Measurements from ENCODE around the gene UGT2B10.

DNA sequence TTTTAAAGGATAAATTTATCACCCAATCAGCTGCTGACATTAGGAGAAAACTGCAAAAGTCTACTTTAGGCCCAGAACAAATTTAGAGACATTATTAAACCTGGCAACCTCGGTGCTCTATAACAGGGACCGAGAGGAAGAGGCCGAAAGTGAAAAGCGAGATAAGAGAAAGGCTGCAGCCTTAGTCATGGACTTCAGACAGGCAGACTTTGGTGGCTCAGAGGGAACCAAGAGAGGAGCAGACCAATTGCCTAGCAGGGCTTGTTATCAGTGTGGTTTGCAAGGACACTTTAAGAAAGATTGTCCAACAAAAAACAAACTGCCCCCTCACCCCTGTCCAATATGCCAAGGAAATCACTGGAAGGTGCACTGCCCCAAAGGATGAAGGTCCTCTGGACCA, 12.8 kb upstream of the UGT2B10 start:
- no peak for TF ChIP-seq EP300 (IDR thresholded peaks at IDR 0.05; ENCODE audit: borderline replicate concordance)
- no peak for TF ChIP-seq CEBPB (IDR thresholded peaks at IDR 0.05)
- TF ChIP-seq NFIC (IDR thresholded peaks at IDR 0.05), result no peak
- TF ChIP-seq YY1 (IDR thresholded peaks at IDR 0.05; ENCODE audit: low read depth), result no peak
- TF ChIP-seq TCF12 (IDR thresholded peaks at IDR 0.05; ENCODE audit: low read depth), result no peak
- TF ChIP-seq, protein P1, sequence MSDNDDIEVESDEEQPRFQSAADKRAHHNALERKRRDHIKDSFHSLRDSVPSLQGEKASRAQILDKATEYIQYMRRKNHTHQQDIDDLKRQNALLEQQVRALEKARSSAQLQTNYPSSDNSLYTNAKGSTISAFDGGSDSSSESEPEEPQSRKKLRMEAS (IDR thresholded peaks at IDR 0.05), result no peak
- no peak for TF ChIP-seq TEAD4 (IDR thresholded peaks at IDR 0.05)
- TF ChIP-seq, protein P2, sequence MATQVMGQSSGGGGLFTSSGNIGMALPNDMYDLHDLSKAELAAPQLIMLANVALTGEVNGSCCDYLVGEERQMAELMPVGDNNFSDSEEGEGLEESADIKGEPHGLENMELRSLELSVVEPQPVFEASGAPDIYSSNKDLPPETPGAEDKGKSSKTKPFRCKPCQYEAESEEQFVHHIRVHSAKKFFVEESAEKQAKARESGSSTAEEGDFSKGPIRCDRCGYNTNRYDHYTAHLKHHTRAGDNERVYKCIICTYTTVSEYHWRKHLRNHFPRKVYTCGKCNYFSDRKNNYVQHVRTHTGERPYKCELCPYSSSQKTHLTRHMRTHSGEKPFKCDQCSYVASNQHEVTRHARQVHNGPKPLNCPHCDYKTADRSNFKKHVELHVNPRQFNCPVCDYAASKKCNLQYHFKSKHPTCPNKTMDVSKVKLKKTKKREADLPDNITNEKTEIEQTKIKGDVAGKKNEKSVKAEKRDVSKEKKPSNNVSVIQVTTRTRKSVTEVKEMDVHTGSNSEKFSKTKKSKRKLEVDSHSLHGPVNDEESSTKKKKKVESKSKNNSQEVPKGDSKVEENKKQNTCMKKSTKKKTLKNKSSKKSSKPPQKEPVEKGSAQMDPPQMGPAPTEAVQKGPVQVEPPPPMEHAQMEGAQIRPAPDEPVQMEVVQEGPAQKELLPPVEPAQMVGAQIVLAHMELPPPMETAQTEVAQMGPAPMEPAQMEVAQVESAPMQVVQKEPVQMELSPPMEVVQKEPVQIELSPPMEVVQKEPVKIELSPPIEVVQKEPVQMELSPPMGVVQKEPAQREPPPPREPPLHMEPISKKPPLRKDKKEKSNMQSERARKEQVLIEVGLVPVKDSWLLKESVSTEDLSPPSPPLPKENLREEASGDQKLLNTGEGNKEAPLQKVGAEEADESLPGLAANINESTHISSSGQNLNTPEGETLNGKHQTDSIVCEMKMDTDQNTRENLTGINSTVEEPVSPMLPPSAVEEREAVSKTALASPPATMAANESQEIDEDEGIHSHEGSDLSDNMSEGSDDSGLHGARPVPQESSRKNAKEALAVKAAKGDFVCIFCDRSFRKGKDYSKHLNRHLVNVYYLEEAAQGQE (IDR thresholded peaks at IDR 0.05; ENCODE audit: low read depth), result no peak
- TF ChIP-seq, protein P3, sequence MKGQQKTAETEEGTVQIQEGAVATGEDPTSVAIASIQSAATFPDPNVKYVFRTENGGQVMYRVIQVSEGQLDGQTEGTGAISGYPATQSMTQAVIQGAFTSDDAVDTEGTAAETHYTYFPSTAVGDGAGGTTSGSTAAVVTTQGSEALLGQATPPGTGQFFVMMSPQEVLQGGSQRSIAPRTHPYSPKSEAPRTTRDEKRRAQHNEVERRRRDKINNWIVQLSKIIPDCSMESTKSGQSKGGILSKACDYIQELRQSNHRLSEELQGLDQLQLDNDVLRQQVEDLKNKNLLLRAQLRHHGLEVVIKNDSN (IDR thresholded peaks at IDR 0.05), result no peak
- TF ChIP-seq RAD21 (IDR thresholded peaks at IDR 0.05; ENCODE audit: low read depth), result no peak
- no peak for TF ChIP-seq ZBTB7A (IDR thresholded peaks at IDR 0.05; ENCODE audit: low read depth)
- TF ChIP-seq CREB1 (IDR thresholded peaks at IDR 0.05; ENCODE audit: low read depth), result no peak
- TF ChIP-seq TAF1 (IDR thresholded peaks at IDR 0.05; ENCODE audit: low read depth), result no peak
- TF ChIP-seq EGR1 (IDR thresholded peaks at IDR 0.05), result no peak
